HPDE6-E6E7 (cell line): ENCODE data around the gene FBXO45.
A peak's percentile ranks its signal among the peaks of the same experiment; 100 is the strongest.
"Not testable (repeated sequence)": the region's sequence is repeated elsewhere in the genome, so short reads cannot be mapped to it uniquely, and the experiment has no call there.

Source experiments
- DNase-seq: peaks from one replicate; pipeline ENCODE4 v3.0.0; 2011; ENCODE audit warnings: missing footprints; ENCODE audit errors: extremely low spot score

Gene FBXO45

DNA sequence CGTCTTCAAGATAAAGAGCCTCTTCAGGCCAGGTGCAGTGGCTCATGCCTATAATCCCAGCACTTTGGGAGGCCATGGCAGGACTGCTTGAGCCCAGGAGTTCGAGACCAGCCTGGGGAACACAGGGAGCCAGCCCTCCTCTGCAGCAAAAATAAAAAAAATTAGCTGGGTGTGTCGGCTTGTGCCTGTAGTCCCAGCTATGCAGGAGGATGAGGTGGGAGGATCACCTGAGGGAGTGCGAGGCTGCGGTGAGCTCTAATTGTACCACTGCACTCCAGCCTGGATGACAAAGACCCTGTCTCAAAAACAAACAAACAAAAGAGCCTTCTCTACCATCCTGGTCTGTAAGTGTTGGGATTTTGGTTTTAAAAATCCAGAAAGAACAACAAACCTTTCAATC lies 11.2 kb upstream of the FBXO45 start:
- DNase-seq, result no peak

DNA sequence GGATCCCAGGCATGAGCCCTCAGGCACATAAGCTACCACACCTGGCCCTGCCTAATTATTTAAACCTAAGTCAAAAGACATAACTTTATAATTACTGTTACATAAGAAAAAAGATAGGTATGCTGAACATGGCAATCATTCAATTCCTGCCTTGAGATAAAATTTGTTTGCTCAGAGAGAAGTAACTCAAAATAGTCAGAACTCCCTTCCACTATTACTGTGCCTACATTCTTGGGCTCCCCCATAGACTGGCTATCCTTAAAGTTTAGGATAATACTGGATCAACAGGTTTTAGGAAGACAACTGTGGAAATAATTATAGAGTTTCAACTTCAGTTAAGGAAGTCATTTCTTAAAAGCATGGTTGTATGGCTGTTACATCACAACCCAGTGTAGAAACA lies 10.0 kb upstream of the FBXO45 start:
- DNase-seq, result no peak

DNA sequence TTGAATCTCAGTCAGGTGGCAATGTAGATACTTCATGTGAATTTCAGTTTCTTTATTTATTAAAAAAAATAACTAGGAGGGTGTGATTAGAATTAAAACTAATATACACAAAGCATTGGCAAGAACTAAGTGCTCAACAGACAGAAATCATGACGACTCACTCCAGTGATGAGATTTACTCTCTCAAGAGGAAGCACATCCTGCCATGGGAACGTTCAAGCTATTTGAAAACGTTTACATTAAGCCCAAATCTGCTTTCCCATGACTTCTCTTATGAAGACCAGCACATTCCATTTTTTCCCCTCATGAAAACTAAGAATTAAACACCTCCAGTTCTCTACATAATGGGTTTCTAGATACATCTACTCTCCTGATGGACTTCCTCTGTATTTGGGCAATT lies 8.6 kb upstream of the FBXO45 start:
- DNase-seq, result no peak

DNA sequence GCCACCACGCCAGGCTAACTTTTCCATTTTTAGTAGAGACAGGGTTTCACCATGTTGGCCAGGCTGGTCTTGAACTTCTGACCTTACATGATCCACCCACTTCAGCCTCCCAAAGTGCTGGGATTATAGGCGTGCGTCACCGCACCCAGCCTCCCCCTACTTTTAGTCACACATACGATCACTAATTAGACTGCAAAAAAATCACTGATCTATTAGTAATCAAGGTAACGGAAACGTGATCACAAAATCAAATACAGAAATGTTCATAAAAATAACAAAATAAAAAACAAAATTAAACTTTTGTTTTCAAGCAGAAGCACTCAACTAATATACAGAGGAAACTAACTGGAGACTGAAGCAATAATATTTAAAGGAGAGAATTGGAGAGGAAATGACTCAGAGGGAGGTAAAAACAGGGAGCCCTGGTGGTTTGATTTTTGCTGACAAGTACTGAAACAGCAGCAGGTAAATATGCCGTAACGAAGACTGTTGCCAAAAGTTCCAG lies 4.7 kb upstream of the FBXO45 start:
- DNase-seq, result peak; percentile 81

DNA sequence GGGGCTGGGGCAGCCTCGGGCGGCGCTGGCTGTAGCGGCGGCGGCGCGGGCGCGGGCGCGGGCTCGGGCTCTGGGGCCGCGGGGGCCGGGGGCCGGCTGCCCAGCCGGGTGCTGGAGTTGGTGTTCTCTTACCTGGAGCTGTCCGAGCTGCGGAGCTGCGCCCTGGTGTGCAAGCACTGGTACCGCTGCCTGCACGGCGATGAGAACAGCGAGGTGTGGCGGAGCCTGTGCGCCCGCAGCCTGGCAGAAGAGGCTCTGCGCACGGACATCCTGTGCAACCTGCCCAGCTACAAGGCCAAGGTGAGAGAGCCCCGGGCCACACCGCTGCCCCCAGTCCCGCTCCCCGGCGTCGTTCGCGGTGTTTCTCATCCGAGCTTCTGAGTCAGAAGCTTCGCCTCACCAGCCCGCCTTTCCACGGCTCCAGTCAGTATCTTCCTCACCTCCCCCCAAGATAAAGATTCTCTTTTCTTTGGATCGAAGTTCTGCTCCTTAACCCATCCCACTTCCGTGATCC lies 600 bp downstream of the FBXO45 start:
- DNase-seq, result peak; percentile 44

DNA sequence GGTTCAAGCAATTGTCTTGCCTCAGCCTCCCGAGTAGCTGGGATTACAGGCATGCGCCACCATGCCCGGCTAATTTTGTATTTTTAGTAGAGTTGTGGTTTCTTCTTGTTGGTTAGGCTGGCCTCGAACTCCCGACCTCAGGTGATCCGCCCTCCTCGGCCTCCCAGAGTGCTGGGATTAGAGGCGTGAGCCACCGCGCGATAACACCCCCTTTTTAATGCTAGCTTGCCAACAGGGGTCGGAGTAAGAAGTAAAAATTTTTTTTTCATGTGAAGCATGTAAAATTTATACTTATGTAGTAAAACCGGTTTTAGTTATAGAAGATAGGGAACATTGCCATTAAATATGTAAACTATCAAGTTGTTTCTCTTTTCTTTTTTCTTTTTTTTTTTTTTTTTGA lies 1.9 kb downstream of the FBXO45 start:
- DNase-seq, result not testable (repeated sequence)

DNA sequence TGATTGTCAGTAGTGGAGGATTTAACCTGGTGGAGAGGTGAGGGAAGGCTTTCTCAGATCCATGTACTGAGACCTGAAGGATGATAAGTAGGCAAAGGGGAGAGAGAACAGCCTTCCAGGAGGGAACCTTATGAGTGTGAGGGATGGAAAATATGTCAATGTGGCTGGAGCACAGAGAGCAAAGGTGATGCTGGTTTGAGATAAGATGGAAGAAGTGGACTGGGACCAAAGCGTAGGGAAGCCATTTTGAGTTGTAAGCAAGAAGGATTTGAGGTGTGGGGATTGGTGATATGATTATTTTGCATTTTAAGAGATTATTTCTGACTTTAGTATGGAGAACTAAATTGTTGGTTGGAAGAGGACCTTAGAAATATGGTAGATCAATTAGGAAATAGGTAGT lies 3.9 kb downstream of the FBXO45 start:
- no peak for DNase-seq

DNA sequence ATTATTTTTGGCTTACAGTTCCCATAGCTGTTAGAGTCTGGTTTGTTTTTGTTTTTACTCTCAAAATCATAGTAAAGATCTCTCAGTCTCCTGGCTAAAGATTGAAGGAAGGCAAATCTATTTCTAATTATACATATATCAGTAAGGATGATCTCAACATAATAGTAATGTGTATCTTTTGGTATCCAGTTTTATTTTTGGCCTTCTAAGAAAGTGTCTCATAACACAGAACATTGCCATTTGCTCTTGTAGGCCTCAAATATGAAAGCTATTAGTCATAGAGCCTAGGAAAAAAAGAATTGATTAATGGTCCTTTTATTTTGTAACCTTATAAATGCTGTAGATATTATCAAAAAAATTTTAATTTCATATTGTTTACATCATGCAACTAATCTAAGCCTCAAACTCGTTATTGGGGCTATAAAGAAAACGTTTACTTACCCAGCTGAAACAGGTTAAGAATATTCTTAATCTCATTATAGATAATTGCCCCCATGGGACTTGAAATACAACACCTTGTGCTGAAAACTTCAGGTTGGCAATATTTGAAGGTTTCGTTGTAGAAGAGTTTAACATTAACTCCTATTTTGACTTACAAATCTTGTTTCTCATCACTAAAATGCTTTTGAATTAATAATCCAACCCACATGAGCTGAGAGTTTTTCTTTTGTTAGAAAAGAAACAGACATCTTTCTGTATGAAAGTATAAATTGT lies 16.7 kb downstream of the FBXO45 start:
- DNase-seq, result no peak

DNA sequence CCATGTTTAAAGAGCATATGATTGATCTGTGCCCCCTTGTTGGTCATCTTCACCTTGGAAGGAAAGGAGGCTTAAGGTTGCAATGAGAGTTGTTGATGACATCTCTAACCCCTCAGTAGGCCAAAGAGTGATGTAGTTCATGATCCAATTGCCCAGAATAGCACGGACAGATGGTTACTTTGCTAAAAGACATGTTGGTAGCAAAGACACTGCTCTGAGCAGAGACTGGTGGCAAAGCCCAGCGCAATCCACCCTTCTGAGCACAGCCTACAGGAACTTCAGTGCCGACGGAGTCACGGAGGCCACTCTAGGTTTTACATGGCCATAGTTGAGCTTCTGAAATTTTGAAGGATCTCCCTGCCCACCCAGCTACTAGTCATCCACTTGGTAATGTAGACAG lies 21.8 kb downstream of the FBXO45 start:
- no peak for DNase-seq

DNA sequence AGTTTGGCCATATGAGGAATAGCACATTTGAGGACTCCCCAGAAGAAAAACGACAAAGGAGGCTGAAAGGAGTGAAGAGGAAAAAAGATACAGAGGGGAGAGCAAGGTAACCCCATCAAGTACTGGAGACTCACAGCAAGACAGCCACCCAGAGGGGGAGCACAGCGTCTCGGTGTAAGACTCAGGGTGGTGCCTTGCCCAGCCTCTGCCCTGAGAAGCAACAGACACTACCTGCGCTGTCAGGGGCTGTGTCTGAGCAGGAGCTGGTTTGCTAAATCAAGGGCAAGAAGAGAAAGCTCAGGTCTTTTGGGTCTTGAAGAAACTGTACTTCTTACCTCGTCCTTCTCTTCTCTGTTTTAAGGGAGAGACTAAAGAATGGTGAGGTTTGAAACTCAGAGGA lies 27.9 kb downstream of the FBXO45 start:
- DNase-seq, result no peak

DNA sequence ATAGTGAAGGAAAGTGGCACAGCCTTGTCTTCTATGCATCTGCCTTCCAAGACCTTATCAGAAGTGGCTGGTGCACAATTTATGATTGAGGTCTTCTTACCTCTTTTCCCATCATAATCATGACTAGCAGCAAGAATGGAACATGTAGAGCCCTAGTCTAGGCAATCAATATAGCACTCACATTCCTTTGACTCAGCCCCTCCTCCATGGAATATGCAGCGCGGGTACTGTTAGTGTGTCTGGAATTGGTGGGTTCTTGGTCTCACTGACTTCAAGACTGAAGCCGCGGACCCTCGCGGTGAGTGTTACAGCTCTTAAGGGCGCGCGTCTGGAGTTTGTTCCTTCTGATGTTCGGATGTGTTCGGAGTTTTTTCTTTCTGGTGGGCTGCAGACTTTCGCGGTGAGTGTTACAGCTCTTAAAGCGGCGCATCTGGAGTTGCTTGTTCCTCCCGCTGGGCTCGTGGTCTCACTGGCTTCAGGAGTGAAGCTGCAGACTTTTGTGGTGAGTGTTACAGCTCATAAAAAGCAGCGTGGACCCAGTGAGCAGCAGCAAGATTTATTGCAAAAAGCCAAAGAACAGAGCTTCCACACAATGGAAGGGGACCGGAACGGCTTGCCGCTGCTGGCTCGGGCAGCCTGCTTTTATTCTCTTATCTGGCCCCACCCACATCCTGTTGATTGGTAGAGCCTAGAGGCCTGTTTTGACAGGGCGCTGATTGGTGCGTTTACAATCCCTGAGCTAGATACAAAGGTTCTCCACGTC lies 29.7 kb downstream of the FBXO45 start:
- DNase-seq, result not testable (repeated sequence)

DNA sequence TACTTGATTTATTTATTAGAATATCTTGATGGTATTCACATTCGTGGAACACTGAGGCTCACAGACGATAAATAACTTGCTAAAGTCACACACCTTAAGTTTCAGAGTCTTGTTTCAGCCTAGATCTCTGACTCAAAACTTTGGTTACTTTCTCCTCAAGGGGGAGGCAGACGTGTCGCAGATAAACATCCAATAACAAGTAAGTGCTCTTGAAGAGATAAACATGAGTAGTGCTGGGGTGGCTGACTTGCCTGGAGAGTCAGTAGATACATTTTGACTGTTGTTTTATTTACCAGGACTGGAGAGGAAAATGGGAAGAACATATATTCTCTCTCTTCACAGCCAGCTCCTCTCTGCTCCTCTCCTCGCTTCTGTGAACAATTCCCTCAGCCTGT lies 31.3 kb downstream of the FBXO45 start:
- DNase-seq, result no peak

DNA sequence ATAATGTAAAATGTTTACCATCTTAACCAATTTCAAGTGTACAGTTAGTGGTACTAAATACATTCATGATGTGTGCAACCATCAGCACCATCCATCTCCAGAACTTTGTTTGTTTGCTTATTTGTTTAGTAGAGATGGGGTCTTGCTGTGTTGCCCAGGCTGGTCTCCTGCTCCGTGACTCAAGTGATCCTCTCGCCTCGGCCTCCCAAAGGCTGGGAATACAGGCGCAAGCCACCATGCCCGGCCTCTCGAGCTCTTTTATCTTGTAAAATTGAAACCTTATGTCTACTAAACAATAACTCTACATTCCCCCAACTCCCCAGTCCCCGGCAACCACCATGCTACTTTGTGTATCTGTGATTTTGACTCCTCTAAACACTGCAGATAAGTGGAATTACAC lies 31.9 kb downstream of the FBXO45 start:
- DNase-seq, result no peak

DNA sequence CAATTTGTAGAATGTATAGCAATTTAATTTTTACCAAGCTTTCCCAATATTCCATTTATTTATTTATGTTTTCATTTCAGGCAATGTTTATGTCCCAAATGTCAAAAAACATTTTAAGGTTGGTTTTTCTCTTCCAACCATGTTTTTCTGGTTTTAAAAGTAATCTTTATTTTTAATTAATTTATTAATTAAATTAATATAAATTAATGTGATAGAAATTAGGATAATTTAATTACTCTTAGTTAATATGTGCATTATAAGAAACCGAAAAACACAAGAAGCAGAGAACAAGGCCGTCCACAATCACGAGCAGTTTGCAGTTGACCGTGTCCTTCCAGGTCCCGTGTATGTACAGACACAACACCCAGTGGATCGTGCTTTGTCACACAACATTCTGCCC lies 34.2 kb downstream of the FBXO45 start:
- DNase-seq, result no peak

DNA sequence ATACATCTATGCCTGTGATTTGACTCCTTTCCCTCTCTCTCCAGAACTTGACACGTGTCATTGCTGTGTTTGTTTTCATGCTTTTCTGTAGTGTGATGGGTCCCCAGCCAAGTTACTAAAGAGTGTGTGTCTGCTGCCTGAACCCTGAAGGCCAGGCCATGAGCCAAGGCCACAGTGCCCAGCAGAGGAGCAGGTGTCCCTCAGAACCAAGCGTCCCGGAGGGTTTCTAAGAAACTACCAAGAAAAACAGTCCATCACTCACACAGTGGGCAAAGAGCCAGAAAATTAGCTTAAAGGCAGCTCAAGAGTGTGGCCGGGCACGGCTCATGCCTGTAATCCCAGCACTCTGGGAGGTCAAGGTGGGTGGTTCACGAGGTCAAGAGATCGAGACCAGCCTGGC lies 35.2 kb downstream of the FBXO45 start:
- DNase-seq, result no peak

DNA sequence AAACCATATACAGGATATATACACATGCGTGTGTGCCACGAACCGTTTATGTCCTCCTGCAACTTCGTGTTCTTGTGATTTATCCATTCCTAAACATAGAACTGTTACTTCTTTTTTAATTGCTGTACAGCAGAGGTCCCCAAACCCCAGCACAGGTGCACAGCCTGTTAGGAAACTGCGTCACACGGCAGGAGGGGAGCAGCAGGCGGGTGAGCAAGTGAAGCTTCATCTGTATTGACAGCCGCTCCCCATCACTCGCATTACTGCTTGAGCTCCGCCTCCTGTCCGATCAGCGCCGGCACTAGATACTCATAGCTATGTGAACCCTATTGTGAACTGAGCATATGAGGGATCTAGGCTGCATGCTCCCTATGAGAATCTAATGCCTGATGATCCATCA lies 36.1 kb downstream of the FBXO45 start:
- no peak for DNase-seq

DNA sequence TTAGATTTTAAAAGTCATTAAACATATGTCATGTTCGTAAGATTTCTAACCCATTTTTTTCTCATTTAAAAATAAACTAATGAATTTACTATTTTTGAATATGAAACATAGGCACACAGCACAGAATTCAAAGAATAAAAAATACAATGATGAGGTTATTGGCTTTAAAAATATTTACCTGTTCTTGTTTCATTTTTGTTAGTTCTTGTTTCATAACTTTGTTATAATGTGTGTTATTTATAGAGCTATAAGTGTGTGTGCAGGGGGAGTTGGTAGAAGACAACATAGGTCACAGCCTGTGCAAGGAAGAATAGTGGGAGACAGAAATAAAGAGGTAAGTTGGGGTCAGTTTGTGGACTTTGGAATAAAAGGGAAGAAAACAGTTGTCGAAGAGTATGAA lies 40.2 kb downstream of the FBXO45 start:
- DNase-seq, result no peak

DNA sequence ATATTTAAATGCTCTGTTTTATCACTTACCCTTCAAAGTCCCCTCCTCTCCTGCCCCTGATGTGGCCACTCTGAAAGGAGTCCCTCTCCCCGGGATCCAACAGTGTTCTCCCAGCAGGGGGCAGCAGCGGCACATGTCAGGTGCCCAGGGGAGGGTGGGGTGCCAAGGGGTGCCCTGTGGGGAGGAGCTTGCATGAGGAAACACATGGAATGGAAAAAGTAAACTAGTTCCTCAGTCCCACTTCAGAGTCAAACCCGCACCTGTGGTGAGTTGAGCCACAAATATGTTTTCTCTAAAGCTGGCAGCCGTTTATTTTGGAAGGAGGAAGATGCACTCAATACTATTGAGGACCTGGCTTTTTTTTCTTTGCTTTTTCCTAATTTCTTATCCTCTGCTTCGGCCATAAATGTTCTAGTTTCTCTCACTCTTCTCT lies 40.9 kb downstream of the FBXO45 start:
- peak; percentile 90 for DNase-seq

DNA sequence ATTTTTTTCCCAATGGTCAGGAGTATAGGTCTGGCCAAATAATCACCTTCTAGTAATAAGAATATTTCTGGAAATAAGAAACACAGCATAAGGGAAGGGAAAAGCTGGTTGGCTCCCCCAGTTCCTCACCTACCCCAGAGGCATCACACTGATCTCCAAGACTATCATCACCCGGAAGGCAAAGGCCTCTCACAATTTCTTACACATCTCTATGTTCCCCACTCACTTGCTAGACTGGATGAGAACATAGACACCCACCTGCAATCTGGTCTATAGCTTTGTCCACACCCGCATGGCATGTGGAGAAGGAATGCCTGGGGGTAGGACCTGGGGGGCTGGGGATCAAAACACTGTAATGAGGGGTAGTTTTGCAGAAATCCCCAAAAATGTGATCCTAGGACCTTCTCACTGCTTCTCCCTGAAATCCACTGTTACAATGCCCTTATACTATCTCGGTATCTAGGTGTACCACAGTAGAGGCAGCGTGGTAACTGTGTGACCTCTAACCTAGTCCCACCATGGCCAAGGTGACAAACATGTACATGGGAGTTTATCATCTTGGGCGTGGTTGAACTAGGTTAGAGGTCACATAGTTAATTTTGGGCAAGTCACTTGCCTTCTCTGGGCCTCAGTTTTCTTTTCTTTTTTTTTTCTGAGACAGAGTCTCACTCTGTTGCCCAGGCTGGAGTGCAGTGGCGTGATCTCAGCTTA lies 41.5 kb downstream of the FBXO45 start:
- DNase-seq, result no peak

DNA sequence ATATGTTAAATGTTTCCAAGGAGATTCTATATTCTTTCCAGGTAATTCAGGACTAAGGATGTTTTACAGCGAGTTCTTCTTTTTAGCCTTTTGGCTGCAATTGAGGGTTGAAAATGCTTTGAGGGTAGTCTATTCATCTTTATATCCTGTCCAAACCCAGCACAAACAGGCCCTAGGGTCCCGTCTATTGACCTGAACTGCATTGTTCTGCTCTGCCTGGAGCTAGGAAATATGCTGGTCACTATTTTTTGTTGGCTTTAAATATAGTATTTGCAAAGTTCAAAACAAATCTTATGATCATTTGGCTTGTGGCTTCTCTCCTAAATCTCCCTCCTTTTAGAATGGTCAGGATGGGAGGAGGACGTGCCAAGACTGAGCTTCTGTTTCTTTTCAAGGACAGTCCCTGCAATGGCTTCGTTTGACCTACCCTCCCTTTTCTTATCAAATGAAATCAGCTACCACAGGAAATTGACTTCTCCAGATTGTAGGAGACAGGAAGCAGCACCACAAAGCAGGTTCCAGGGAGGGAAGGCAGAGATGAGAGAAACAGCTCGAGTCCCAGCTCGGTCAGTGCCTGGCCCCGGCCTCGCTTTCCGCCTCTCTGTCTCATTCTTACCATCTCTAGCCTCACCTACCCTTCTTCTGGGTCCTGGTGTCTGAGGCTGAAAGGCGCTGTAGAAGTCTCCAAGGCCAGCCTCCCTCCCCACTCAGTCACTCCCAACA lies 43.5 kb downstream of the FBXO45 start:
- DNase-seq, result no peak

DNA sequence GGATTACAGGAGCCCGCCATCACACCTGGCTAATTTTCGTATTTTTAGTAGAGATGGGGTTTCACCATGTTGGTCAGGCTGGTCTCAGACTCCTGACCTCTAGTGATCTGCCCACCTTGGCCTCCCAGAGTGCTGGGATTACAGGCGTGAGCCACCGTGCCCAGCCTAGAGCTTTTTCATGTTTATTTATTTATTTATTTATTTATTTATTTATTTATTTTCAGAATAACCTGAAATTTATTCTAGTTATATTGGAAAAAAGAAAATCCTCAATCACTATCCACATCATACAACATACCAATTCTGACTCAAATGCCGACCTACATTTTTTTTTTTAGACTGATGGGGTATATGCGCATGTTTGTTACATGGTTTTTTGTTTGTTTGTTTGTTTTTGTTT lies 46.8 kb downstream of the FBXO45 start:
- DNase-seq, result not testable (repeated sequence)

DNA sequence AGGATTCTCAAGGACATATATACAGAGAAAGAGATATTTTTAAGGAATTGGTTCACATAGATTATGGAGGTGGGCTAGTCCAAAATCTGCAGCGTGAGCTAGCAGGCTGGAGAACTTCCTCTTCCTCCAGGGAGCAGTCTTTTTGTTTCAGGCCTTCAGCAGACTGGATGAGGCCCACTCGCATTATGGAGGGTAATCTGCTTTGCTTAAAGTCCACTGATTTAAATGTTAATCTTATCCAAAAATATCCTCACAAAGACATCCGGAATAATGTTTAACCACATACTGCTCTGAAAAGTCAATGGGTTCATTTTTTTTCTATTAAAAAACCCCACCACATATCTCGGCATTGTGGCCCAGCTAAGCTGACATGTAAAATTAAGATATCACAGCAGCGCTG lies 48.8 kb downstream of the FBXO45 start:
- no peak for DNase-seq
